Stimulated activated CD8-positive, alpha-beta memory T cell treated with anti-CD3 and anti-CD28 coated beads, Interleukin-15, amount 100 ng/mL, for 24 hours (primary cell): ENCODE data around the gene PDLIM7.

Source experiments
- DNase-seq: peaks from one replicate; pipeline ENCODE4 v3.0.0-alpha.2; 2020; ENCODE audit warnings: low read depth

PDLIM7 gene

GRCh38 chr5:177474846-177475562 is 22.4 kb downstream of the PDLIM7 start:
- no peak for DNase-seq

GRCh38 chr5:177474002-177474476 is 23.4 kb downstream of the PDLIM7 start:
- DNase-seq: no peak

- DNase-seq: no peak
These were observed 23.9 kb downstream of the PDLIM7 start, which contains the start of gene DBN1 for GRCh38 chr5:177473443-177474001. Gene DBN1 (minus strand): TSS chr5:177473634. CDS start chr5:177473521, 113 bp downstream.

- no peak for DNase-seq
These were observed 24.7 kb downstream of the PDLIM7 start for GRCh38 chr5:177472460-177473442.

- no peak for DNase-seq
These were observed 25.6 kb downstream of the PDLIM7 start for GRCh38 chr5:177471610-177472356.

- no peak for DNase-seq
These were observed 26.5 kb downstream of the PDLIM7 start for GRCh38 chr5:177470759-177471536.

- DNase-seq: no peak
These were observed 27.5 kb downstream of the PDLIM7 start for GRCh38 chr5:177469750-177470525.

GRCh38 chr5:177468685-177469628 is 28.4 kb downstream of the PDLIM7 start:
- DNase-seq: no peak

GRCh38 chr5:177468329-177468684 is 29.1 kb downstream of the PDLIM7 start:
- DNase-seq: no peak

- no peak for DNase-seq
These were observed 30.0 kb downstream of the PDLIM7 start for GRCh38 chr5:177467436-177467835.

- DNase-seq: no peak
These were observed 30.5 kb downstream of the PDLIM7 start for GRCh38 chr5:177466861-177467260.

- DNase-seq: no peak
These were observed 32.4 kb downstream of the PDLIM7 start for GRCh38 chr5:177465044-177465443.

GRCh38 chr5:177462021-177462670 is 35.3 kb downstream of the PDLIM7 start:
- DNase-seq: no peak

- DNase-seq: no peak
These were observed 37.4 kb downstream of the PDLIM7 start for GRCh38 chr5:177459819-177460628.

- no peak for DNase-seq
These were observed 38.0 kb downstream of the PDLIM7 start for GRCh38 chr5:177459357-177459756.

GRCh38 chr5:177458912-177459350 is 38.5 kb downstream of the PDLIM7 start:
- no peak for DNase-seq

- DNase-seq: no peak
These were observed 39.3 kb downstream of the PDLIM7 start for GRCh38 chr5:177457852-177458681.
